Gastrocnemius medialis (tissue), 4 donors: ENCODE results near the gene WDR62.
"Not testable (repeated sequence)": the region's sequence is repeated elsewhere in the genome, so short reads cannot be mapped to it uniquely, and the experiment has no call there.

ENCODE experiments used
- CTCF ChIP-seq, 5 experiments: fragments of 450-650 bp in 3 of 5; fragments of 200-600 bp in 2 of 5; sonication (generic) in 2 of 5; IDR thresholded peaks in 4 of 5; conservative IDR thresholded peaks in 1 of 5; 1 replicate in 4 of 5; 2 replicates in 1 of 5; pipeline ENCODE4 v1.5.1; 2016 to 2019; ENCODE audit warnings: antibody characterized with exemption in 5 of 5, mild to moderate bottlenecking in 3 of 5, moderate library complexity in 3 of 5
- POLR2A ChIP-seq, 2 donors: fragments of 450-650 bp; IDR thresholded peaks; one replicate each; pipeline ENCODE4 v1.6.1; 2017; ENCODE audit warnings: antibody characterized with exemption in 2 of 2, mild to moderate bottlenecking in 2 of 2, moderate library complexity in 2 of 2

- TF ChIP-seq CTCF (IDR thresholded peaks at IDR 0.05 in 4 of 5, conservative IDR thresholded peaks at IDR 0.05 in 1 of 5); POLR2A (IDR thresholded peaks at IDR 0.05): not testable (repeated sequence)
Measured at GRCh38 chr19:36041092-36041491, 13.6 kb upstream of the WDR62 start.
